Liver (tissue), 3 donors: Measurements from ENCODE around the gene USP2.

Experiments used
- CTCF ChIP-seq: fragments of 150-350 bp; IDR thresholded peaks from 2 replicates; pipeline ENCODE4 v1.5.1; 2017; ENCODE audit warnings: improper control_type of control experiment, low read depth, low read length; ENCODE audit not compliant: missing input control
- EGR1 ChIP-seq, 2 donors: IDR thresholded peaks; 2 replicates each; pipeline ENCODE4 v1.6.1; 2016 to 2018; ENCODE audit warnings: antibody characterized with exemption in 2 of 2, low read depth in 2 of 2
- FOXA1 ChIP-seq: IDR thresholded peaks from 2 replicates; pipeline ENCODE4 v1.6.1; 2016; ENCODE audit warnings: antibody characterized with exemption
- GABPA ChIP-seq, 2 donors: IDR thresholded peaks in 1 of 2; conservative IDR thresholded peaks in 1 of 2; 2 replicates each; pipeline ENCODE4 v1.6.1; 2016; ENCODE audit warnings: antibody characterized with exemption in 2 of 2, mild to moderate bottlenecking in 1 of 2, moderate library complexity in 1 of 2
- JUND ChIP-seq, 2 donors: IDR thresholded peaks; 2 replicates each; pipeline ENCODE4 v1.6.1; 2016; ENCODE audit warnings: antibody characterized with exemption in 2 of 2
- MAX ChIP-seq: IDR thresholded peaks from 2 replicates; pipeline ENCODE4 v1.6.1; 2016; ENCODE audit warnings: antibody characterized with exemption
- RAD21 ChIP-seq, 2 donors: IDR thresholded peaks; 2 replicates each; pipeline ENCODE4 v1.6.1; 2016; ENCODE audit warnings: antibody characterized with exemption in 2 of 2, mild to moderate bottlenecking in 2 of 2
- SP1 ChIP-seq: IDR thresholded peaks from 2 replicates; pipeline ENCODE4 v1.6.1; 2018; ENCODE audit warnings: antibody characterized with exemption, mild to moderate bottlenecking
- TAF1 ChIP-seq: conservative IDR thresholded peaks from 2 replicates; pipeline ENCODE4 v1.6.1; 2016; ENCODE audit warnings: antibody characterized with exemption, mild to moderate bottlenecking
- YY1 ChIP-seq: IDR thresholded peaks from 2 replicates; pipeline ENCODE4 v1.6.1; 2016; ENCODE audit warnings: antibody characterized with exemption, mild to moderate bottlenecking
- TF ChIP-seq, protein P1 (sequence below): IDR thresholded peaks from 2 replicates; pipeline ENCODE4 v1.6.1; 2016; ENCODE audit warnings: antibody characterized with exemption, mild to moderate bottlenecking
- TF ChIP-seq, protein P2 (sequence below): IDR thresholded peaks from 2 replicates; pipeline ENCODE4 v1.6.1; 2016; ENCODE audit warnings: antibody characterized with exemption
- donor health status: healthy.
- donor health status: healthy.

DNA sequence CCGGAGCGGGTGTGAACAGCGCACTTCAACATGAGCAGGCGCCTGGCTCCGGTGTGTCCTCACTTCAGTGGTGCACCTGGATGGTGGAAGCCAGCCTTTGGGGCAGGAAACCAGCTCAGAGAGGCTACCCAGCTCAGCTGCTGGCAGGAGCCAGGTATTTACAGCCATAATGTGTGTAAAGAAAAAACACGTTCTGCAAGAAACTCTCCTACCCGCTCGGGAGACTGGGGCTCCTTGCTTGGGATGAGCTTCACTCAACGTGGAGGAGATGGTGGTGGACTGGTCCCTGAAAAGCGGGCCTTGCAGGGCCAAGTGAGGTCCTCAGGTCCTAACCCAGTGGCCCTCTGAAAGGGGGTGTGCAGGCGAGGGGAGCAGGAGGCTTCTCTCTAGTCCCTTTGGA is 72.1 kb downstream of the USP2 start:
- TF ChIP-seq TAF1, result no peak
- no peak for TF ChIP-seq CTCF
- TF ChIP-seq YY1, result no peak
- no peak for TF ChIP-seq GABPA (IDR thresholded peaks at IDR 0.05 in 1 of 2, conservative IDR thresholded peaks at IDR 0.05 in 1 of 2)
- TF ChIP-seq SP1, result no peak
- TF ChIP-seq, protein P1, sequence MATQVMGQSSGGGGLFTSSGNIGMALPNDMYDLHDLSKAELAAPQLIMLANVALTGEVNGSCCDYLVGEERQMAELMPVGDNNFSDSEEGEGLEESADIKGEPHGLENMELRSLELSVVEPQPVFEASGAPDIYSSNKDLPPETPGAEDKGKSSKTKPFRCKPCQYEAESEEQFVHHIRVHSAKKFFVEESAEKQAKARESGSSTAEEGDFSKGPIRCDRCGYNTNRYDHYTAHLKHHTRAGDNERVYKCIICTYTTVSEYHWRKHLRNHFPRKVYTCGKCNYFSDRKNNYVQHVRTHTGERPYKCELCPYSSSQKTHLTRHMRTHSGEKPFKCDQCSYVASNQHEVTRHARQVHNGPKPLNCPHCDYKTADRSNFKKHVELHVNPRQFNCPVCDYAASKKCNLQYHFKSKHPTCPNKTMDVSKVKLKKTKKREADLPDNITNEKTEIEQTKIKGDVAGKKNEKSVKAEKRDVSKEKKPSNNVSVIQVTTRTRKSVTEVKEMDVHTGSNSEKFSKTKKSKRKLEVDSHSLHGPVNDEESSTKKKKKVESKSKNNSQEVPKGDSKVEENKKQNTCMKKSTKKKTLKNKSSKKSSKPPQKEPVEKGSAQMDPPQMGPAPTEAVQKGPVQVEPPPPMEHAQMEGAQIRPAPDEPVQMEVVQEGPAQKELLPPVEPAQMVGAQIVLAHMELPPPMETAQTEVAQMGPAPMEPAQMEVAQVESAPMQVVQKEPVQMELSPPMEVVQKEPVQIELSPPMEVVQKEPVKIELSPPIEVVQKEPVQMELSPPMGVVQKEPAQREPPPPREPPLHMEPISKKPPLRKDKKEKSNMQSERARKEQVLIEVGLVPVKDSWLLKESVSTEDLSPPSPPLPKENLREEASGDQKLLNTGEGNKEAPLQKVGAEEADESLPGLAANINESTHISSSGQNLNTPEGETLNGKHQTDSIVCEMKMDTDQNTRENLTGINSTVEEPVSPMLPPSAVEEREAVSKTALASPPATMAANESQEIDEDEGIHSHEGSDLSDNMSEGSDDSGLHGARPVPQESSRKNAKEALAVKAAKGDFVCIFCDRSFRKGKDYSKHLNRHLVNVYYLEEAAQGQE, result no peak
- no peak for TF ChIP-seq FOXA1
- TF ChIP-seq, protein P2, sequence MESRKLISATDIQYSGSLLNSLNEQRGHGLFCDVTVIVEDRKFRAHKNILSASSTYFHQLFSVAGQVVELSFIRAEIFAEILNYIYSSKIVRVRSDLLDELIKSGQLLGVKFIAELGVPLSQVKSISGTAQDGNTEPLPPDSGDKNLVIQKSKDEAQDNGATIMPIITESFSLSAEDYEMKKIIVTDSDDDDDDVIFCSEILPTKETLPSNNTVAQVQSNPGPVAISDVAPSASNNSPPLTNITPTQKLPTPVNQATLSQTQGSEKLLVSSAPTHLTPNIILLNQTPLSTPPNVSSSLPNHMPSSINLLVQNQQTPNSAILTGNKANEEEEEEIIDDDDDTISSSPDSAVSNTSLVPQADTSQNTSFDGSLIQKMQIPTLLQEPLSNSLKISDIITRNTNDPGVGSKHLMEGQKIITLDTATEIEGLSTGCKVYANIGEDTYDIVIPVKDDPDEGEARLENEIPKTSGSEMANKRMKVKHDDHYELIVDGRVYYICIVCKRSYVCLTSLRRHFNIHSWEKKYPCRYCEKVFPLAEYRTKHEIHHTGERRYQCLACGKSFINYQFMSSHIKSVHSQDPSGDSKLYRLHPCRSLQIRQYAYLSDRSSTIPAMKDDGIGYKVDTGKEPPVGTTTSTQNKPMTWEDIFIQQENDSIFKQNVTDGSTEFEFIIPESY, result no peak
- no peak for TF ChIP-seq MAX
- TF ChIP-seq EGR1 (IDR thresholded peaks at IDR 0.05; ENCODE audit: low read depth in 2 of 2), result no peak
- TF ChIP-seq JUND (IDR thresholded peaks at IDR 0.05), result no peak
- no peak for TF ChIP-seq RAD21 (IDR thresholded peaks at IDR 0.05)
